ENCODE measurements around the gene LSAMP. TPM values are rescaled to one million over a fixed set of nuclear protein-coding genes. Genes with fewer than 3 reads are reported as not detected.

Gene LSAMP
- total and polyA plus RNA-seq, 2 of the 8 experiments (the other 6 are each of a cell fraction or from before 2014, with no cell fraction given) = 1.8 to 5.7 TPM

GRCh38 chr3:116032176-116032575, 413.1 kb downstream of the LSAMP start:
- WGBS, 2 experiments (ENCODE audit: extremely low coverage in 1 of 2, insufficient coverage in 1 of 2, insufficient read length in 1 of 2, insufficient replicate concordance in 2 of 2, low coverage in 1 of 2, low lambda C conversion rate in 2 of 2, missing lambda C conversion rate in 1 of 2) = 92% methylated on average over 1 of the region's 1 CpG; no CpG with 5 or more reads in 1 of the 2 experiments
- POLR2A ChIA-PET (ENCODE audit: partially characterized antibody) = no interaction called here
- CTCF ChIA-PET (ENCODE audit: partially characterized antibody) = interaction anchor here (0.9 to 1.0 kb wide), 3 partner anchors 27 to 98 kb away, joined by 3 to 4 read pairs (median 3); no protein-coding TSS in a partner anchor

More at GRCh38 chr3:116032176-116032575, 413.1 kb downstream of the LSAMP start:
- no peak overlapping the region for H2BK20ac ChIP-seq (ENCODE audit: low read length)
- H2BK120ac ChIP-seq (replicated peaks; ENCODE audit: low read depth, low read length) = no peak overlapping the region
- H3K27ac ChIP-seq (ENCODE audit: low read depth, low read length) = no peak overlapping the region
- H3K79me2 ChIP-seq (ENCODE audit: control insufficient read depth in 1 of 2, insufficient read depth in 2 of 2, low read length in 2 of 2) = no peaks in the 10 kb centered on the region
- H3K27me3 ChIP-seq (replicated peaks in 1 of 4; ENCODE audit: control insufficient read depth in 3 of 4, extremely low read depth in 1 of 4, insufficient read depth in 3 of 4, low read length in 3 of 4) = no peaks in the 10 kb centered on the region
- no peak overlapping the region for H3K14ac ChIP-seq (ENCODE audit: insufficient read length)
- H4K91ac ChIP-seq (replicated peaks; ENCODE audit: insufficient read length, low read length) = no peak overlapping the region
- H2BK12ac ChIP-seq (ENCODE audit: low read depth, low read length) = no peak overlapping the region
- no peak overlapping the region for H3K4me3 ChIP-seq (ENCODE audit: extremely low read depth in 1 of 4, insufficient read depth in 2 of 4, low read depth in 3 of 4, low read length in 4 of 4)
- no peak overlapping the region for H3K9ac ChIP-seq (replicated peaks in 1 of 4; ENCODE audit: extremely low read depth in 1 of 4, low read depth in 3 of 4, low read length in 3 of 4)
- no peak overlapping the region for H2AFZ ChIP-seq (ENCODE audit: low read length)
- no peaks in the 10 kb centered on the region for H3K36me3 ChIP-seq (ENCODE audit: control insufficient read depth in 2 of 4, insufficient read depth in 4 of 4, low read length in 3 of 4)
- H4K20me1 ChIP-seq (replicated peaks in 1 of 2; ENCODE audit: control insufficient read depth in 1 of 2, insufficient read depth in 2 of 2, low read length in 2 of 2) = no peaks in the 10 kb centered on the region
- H3K18ac ChIP-seq (ENCODE audit: extremely low read depth, low read length) = no peak overlapping the region
- no peak overlapping the region for H2AK5ac ChIP-seq (ENCODE audit: low read depth, low read length)
- H3K79me1 ChIP-seq (ENCODE audit: low read depth, low read length) = no peaks in the 10 kb centered on the region
- DNase-seq (ENCODE audit: low read depth in 1 of 2, low spot score in 2 of 2) (no peak), FAIRE-seq (no peak)
- H3K4me2 ChIP-seq (ENCODE audit: insufficient read depth in 1 of 2, low read depth in 2 of 2, low read length in 2 of 2) = no peak overlapping the region
- no peak overlapping the region for H2BK5ac ChIP-seq (ENCODE audit: low read depth, low read length)
- H4K8ac ChIP-seq (ENCODE audit: extremely low read depth, insufficient read depth, low read length) = no peak overlapping the region
- H3K23ac ChIP-seq (ENCODE audit: insufficient read length) = no peak overlapping the region
- H4K5ac ChIP-seq (ENCODE audit: insufficient read length, low read depth, low read length) = no peak overlapping the region
- no peaks in the 10 kb centered on the region for H3K23me2 ChIP-seq (ENCODE audit: low read depth, low read length)
- no peak overlapping the region for H3K4ac ChIP-seq (replicated peaks; ENCODE audit: insufficient read length, low read depth, low read length)
- TF ChIP-seq CEBPB (IDR thresholded peaks at IDR 0.05; ENCODE audit: low read depth, low read length) = no peak
- no peak for TF ChIP-seq E2F6 (IDR thresholded peaks at IDR 0.05)
- no peaks in the 10 kb centered on the region; a peak in 1 of 7 replicates for H3K4me1 ChIP-seq (replicated peaks in 1 of 4; ENCODE audit: control insufficient read depth in 3 of 4, insufficient read depth in 4 of 4, low read length in 3 of 4)
- no peak overlapping the region for H3K56ac ChIP-seq (replicated peaks; ENCODE audit: insufficient read length, low read depth, low read length)
- no peaks in the 10 kb centered on the region for H3K9me3 ChIP-seq (ENCODE audit: insufficient read depth in 2 of 2, low read depth in 1 of 2, low read length in 1 of 2)
- no peak overlapping the region for H2BK15ac ChIP-seq (ENCODE audit: low read length)

Data from H1 (cell line).